K562 treated with DMSO at 1 percent for 24 hours (cell line): ENCODE results near the gene IL36A. TPM values are rescaled to one million over a fixed set of nuclear protein-coding genes. Genes with fewer than 3 reads are reported as not detected.

ENCODE experiments used
- total RNA-seq: library from RNA; unstranded; fragments of 300-600 nt; gene quantifications from 2 replicates; pipeline ENCODE4 v1.2.3, GENCODE V29; 2022; ENCODE audit warnings: low read depth; ENCODE audit not compliant: insufficient read depth

Gene IL36A
- total RNA-seq: not detected in 2 replicates

GRCh38 chr2:113005030-113005509, at the start of gene IL36A:
TSS of gene IL36A (plus strand) at chr2:113005459. CDS start at chr2:113005872, 413 bp downstream.

GRCh38 chr2:112977559-112978056, 27.7 kb upstream of the IL36A start, which contains the start of gene IL36G:
TSS of gene IL36G (plus strand) at chr2:112978006. CDS start at chr2:112978639, 633 bp downstream.

GRCh38 chr2:113052396-113052917, 47.2 kb downstream of the IL36A start, which contains the start of gene IL36B:
TSS of gene IL36B (minus strand) at chr2:113052867.

Other genes starting within 250 kb of the IL36A start
- 12.0 and 16.9 TPM in 2 replicates for gene CKAP2L, start 240.8 kb upstream of the IL36A start, total RNA-seq
- gene IL1A, start 221.0 kb upstream of the IL36A start, total RNA-seq: 1.5 and 1.8 TPM in 2 replicates
- 0.56 and 1.1 TPM in 2 replicates for gene IL1B, start 168.7 kb upstream of the IL36A start, total RNA-seq
- gene IL37, start 94.3 kb upstream of the IL36A start, total RNA-seq: not detected in 2 replicates
- not detected in 2 replicates for gene IL36G, start 27.5 kb upstream of the IL36A start, total RNA-seq
- gene IL36B, start 47.4 kb downstream of the IL36A start, total RNA-seq: not detected in 2 replicates
- gene IL36RN, start 53.7 kb downstream of the IL36A start, total RNA-seq: not detected in 2 replicates
- gene IL1F10, start 62.5 kb downstream of the IL36A start, total RNA-seq: not detected in 2 replicates
- gene IL1RN, start 122.1 kb downstream of the IL36A start, total RNA-seq: 1.1 TPM in 1 of 2 replicates, not detected in the other
- gene PSD4, start 168.5 kb downstream of the IL36A start, total RNA-seq: 27.2 and 34.7 TPM in 2 replicates